HL-60 (cell line): ENCODE measurements around the gene TRNP1.

Experiments
- POLR2AphosphoS5 ChIP-seq: IDR thresholded peaks from 2 replicates; pipeline ENCODE4 v1.6.1; 2012; ENCODE audit warnings: low read depth
- SPI1 ChIP-seq: IDR thresholded peaks from 2 replicates; pipeline ENCODE4 v1.6.1; 2012; ENCODE audit warnings: low read depth, mild to moderate bottlenecking, borderline replicate concordance
- TF ChIP-seq, protein P1 (sequence below): IDR thresholded peaks from one replicate; pipeline ENCODE4 v1.5.1; 2011; ENCODE audit warnings: low read length, control low read depth, inconsistent platforms; ENCODE audit not compliant: insufficient read depth
- TF ChIP-seq, protein P2 (sequence below): IDR thresholded peaks from 2 replicates; pipeline ENCODE4 v1.6.1; 2012; ENCODE audit warnings: low read depth; ENCODE audit not compliant: insufficient replicate concordance

DNA sequence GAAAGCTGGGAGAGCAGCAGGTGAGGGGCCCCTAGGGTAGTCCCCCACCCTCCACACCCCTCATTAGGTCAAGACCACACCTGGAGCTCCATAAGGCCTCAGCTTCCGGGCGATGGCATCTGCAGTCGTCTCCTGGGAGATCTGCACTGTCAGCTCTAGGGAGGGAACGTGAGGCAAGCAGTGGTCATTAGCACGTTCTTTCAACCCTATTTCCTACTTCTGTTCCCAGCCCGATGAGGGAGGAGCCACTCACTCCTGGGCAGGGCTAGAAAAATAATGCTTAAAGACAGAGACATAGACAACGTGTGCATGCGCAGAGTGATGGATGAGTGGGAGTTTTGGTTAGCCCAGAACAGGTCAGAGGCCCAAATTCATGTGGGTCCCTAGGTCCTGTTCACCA lies 42.9 kb upstream of the TRNP1 start:
- TF ChIP-seq, protein P1, sequence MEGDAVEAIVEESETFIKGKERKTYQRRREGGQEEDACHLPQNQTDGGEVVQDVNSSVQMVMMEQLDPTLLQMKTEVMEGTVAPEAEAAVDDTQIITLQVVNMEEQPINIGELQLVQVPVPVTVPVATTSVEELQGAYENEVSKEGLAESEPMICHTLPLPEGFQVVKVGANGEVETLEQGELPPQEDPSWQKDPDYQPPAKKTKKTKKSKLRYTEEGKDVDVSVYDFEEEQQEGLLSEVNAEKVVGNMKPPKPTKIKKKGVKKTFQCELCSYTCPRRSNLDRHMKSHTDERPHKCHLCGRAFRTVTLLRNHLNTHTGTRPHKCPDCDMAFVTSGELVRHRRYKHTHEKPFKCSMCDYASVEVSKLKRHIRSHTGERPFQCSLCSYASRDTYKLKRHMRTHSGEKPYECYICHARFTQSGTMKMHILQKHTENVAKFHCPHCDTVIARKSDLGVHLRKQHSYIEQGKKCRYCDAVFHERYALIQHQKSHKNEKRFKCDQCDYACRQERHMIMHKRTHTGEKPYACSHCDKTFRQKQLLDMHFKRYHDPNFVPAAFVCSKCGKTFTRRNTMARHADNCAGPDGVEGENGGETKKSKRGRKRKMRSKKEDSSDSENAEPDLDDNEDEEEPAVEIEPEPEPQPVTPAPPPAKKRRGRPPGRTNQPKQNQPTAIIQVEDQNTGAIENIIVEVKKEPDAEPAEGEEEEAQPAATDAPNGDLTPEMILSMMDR = no peak
- no peak for TF ChIP-seq POLR2AphosphoS5
- no peak for TF ChIP-seq SPI1
- TF ChIP-seq, protein P2, sequence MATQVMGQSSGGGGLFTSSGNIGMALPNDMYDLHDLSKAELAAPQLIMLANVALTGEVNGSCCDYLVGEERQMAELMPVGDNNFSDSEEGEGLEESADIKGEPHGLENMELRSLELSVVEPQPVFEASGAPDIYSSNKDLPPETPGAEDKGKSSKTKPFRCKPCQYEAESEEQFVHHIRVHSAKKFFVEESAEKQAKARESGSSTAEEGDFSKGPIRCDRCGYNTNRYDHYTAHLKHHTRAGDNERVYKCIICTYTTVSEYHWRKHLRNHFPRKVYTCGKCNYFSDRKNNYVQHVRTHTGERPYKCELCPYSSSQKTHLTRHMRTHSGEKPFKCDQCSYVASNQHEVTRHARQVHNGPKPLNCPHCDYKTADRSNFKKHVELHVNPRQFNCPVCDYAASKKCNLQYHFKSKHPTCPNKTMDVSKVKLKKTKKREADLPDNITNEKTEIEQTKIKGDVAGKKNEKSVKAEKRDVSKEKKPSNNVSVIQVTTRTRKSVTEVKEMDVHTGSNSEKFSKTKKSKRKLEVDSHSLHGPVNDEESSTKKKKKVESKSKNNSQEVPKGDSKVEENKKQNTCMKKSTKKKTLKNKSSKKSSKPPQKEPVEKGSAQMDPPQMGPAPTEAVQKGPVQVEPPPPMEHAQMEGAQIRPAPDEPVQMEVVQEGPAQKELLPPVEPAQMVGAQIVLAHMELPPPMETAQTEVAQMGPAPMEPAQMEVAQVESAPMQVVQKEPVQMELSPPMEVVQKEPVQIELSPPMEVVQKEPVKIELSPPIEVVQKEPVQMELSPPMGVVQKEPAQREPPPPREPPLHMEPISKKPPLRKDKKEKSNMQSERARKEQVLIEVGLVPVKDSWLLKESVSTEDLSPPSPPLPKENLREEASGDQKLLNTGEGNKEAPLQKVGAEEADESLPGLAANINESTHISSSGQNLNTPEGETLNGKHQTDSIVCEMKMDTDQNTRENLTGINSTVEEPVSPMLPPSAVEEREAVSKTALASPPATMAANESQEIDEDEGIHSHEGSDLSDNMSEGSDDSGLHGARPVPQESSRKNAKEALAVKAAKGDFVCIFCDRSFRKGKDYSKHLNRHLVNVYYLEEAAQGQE = no peak
